ENCODE data around the gene ADAMTSL2. TPM values are rescaled to one million over a fixed set of nuclear protein-coding genes. Genes with fewer than 3 reads are reported as not detected.

ADAMTSL2 gene
- polyA plus RNA-seq, 5 donors, result 6.3 to 20.3 (median 9.3) TPM

Other genes with a start within 250 kb of the ADAMTSL2 start
- 10 to 100 TPM; 20.7 to 33.5 (median 27.1) TPM for gene SURF6, start 198.5 kb upstream of the ADAMTSL2 start, polyA plus RNA-seq (ENCODE audit: insufficient read depth in 1 of 5, insufficient read length in 5 of 5, low replicate concordance in 1 of 5)
- 10 to 100 TPM; 20.0 to 29.5 (median 25.4) TPM for gene MED22, start 186.6 kb upstream of the ADAMTSL2 start, polyA plus RNA-seq (ENCODE audit: insufficient read depth in 1 of 5, insufficient read length in 5 of 5, low replicate concordance in 1 of 5)
- gene RPL7A, start 186.5 kb upstream of the ADAMTSL2 start, polyA plus RNA-seq (ENCODE audit: insufficient read depth in 1 of 5, insufficient read length in 5 of 5, low replicate concordance in 1 of 5), result 1,000 to 10,000 TPM; 2,763 to 3,382 (median 3,157) TPM
- gene SURF1, start 178.2 kb upstream of the ADAMTSL2 start, polyA plus RNA-seq (ENCODE audit: insufficient read depth in 1 of 5, insufficient read length in 5 of 5, low replicate concordance in 1 of 5), result 10 to 100 TPM; 25.8 to 35.0 (median 32.3) TPM
- 10 to 100 TPM; 14.8 to 24.5 (median 15.6) TPM for gene SURF2, start 178.2 kb upstream of the ADAMTSL2 start, polyA plus RNA-seq (ENCODE audit: insufficient read depth in 1 of 5, insufficient read length in 5 of 5, low replicate concordance in 1 of 5)
- 100 to 1,000 TPM; 103 to 152 (median 120) TPM for gene SURF4, start 158.6 kb upstream of the ADAMTSL2 start, polyA plus RNA-seq (ENCODE audit: insufficient read depth in 1 of 5, insufficient read length in 5 of 5, low replicate concordance in 1 of 5)
- 1 to 10 TPM; 2.6 to 4.9 (median 3.5) TPM for gene STKLD1, start 158.3 kb upstream of the ADAMTSL2 start, polyA plus RNA-seq (ENCODE audit: insufficient read depth in 1 of 5, insufficient read length in 5 of 5, low replicate concordance in 1 of 5)
- gene REXO4, start 116.7 kb upstream of the ADAMTSL2 start, polyA plus RNA-seq (ENCODE audit: insufficient read depth in 1 of 5, insufficient read length in 5 of 5, low replicate concordance in 1 of 5), result 10 to 100 TPM; 23.0 to 31.4 (median 29.3) TPM
- 10 to 100 TPM in 1 of 5 donors, 1 to 10 TPM in 4; 5.3 to 10.3 (median 8.5) TPM for gene ADAMTS13, start 112.3 kb upstream of the ADAMTSL2 start, polyA plus RNA-seq (ENCODE audit: insufficient read depth in 1 of 5, insufficient read length in 5 of 5, low replicate concordance in 1 of 5)
- 10 to 100 TPM; 14.0 to 35.6 (median 22.3) TPM for gene CACFD1, start 74.7 kb upstream of the ADAMTSL2 start, polyA plus RNA-seq (ENCODE audit: insufficient read depth in 1 of 5, insufficient read length in 5 of 5, low replicate concordance in 1 of 5)
- gene SLC2A6, start 55.6 kb upstream of the ADAMTSL2 start, polyA plus RNA-seq (ENCODE audit: insufficient read depth in 1 of 5, insufficient read length in 5 of 5, low replicate concordance in 1 of 5), result 1 to 10 TPM; 1.8 to 5.9 (median 2.8) TPM
- 1 to 10 TPM in 1 of 5 donors, under 1 TPM in 2, not detected in 2; 0.31 to 3.5 (median 0.37) TPM for gene MYMK, start 9.7 kb upstream of the ADAMTSL2 start, polyA plus RNA-seq (ENCODE audit: insufficient read depth in 1 of 5, insufficient read length in 5 of 5, low replicate concordance in 1 of 5)
- 1 to 10 TPM in 4 of 5 donors, under 1 TPM in 1; 0.86 to 3.0 (median 2.2) TPM for gene FAM163B, start 74.7 kb downstream of the ADAMTSL2 start, polyA plus RNA-seq (ENCODE audit: insufficient read depth in 1 of 5, insufficient read length in 5 of 5, low replicate concordance in 1 of 5)
- 1 to 10 TPM; 1.1 to 2.2 (median 1.5) TPM for gene DBH, start 101.7 kb downstream of the ADAMTSL2 start, polyA plus RNA-seq (ENCODE audit: insufficient read depth in 1 of 5, insufficient read length in 5 of 5, low replicate concordance in 1 of 5)
- 10 to 100 TPM in 2 of 5 donors, 1 to 10 TPM in 3; 8.4 to 13.4 (median 9.8) TPM for gene SARDH, start 203.6 kb downstream of the ADAMTSL2 start, polyA plus RNA-seq (ENCODE audit: insufficient read depth in 1 of 5, insufficient read length in 5 of 5, low replicate concordance in 1 of 5)

All from right lung (tissue), 5 donors.